HG03108 (cell line): Measurements from ENCODE around the gene PPP1R13L.
"Not testable (repeated sequence)": the region's sequence is repeated elsewhere in the genome, so short reads cannot be mapped to it uniquely, and the experiment has no call there.

Experiments used
- ATAC-seq: cut with Tn5 transposase; IDR thresholded peaks from one replicate; pipeline ENCODE4 v1.9.1; 2021; ENCODE audit warnings: moderate library complexity; ENCODE audit not compliant: unreplicated experiment

PPP1R13L gene

GRCh38 chr19:45347570-45348366 lies 57.1 kb downstream of the PPP1R13L start:
- ATAC-seq = no peak

DNA sequence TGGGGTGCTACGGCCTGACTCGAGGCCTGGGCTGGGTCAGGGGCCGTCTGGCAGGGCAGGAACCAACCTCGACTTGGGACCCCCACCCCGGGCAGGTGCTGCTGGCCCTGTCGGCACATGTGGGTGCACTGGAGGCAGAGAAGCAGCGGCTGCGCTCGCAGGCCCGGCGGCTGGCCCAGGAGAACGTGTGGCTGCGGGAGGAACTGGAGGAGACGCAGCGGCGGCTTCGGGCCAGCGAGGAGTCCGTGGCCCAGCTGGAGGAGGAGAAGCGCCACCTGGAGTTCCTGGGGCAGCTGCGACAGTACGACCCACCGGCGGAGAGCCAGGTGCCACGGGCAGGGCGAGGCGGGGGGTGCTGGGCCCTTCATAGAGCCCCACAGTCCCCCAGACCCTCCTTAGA lies 58.4 kb downstream of the PPP1R13L start:
- no peak for ATAC-seq

DNA sequence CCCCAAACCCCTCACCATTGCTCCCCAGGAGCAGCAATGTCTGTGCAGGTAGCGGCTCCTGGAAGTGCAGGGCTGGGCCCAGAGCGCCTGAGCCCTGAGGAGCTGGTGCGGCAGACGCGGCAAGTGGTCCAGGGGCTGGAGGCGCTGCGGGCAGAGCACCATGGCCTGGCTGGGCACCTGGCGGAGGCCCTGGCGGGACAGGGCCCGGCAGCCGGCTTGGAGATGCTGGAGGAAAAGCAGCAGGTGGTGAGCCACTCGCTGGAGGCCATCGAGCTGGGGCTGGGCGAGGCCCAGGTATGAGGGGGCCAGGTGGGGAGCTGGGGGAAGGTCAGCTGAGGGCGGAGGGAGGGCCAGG lies 59.4 kb downstream of the PPP1R13L start:
- ATAC-seq = no peak

GRCh38 chr19:45344621-45345505 lies 60.0 kb downstream of the PPP1R13L start:
- no peak for ATAC-seq

DNA sequence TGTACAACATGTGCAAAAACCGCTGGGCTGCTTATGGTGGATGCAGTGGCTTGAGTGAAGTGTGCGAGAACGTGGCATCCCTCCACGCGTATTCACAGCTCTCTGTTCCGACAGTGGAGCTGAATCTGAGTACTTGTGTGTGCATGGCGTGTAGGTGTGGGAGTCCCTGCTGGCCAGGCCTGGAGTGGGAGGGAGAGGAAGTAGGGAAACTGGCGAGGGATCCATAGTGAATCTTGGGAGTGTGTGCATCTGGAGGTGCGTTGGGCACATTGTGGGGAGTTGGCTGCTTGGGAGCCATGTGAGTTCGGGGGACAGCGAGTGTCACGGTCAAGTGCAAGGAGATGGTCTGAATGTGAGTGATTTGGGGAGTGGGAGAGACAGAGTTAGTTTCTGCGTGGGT lies 62.0 kb downstream of the PPP1R13L start:
- ATAC-seq = no peak

DNA sequence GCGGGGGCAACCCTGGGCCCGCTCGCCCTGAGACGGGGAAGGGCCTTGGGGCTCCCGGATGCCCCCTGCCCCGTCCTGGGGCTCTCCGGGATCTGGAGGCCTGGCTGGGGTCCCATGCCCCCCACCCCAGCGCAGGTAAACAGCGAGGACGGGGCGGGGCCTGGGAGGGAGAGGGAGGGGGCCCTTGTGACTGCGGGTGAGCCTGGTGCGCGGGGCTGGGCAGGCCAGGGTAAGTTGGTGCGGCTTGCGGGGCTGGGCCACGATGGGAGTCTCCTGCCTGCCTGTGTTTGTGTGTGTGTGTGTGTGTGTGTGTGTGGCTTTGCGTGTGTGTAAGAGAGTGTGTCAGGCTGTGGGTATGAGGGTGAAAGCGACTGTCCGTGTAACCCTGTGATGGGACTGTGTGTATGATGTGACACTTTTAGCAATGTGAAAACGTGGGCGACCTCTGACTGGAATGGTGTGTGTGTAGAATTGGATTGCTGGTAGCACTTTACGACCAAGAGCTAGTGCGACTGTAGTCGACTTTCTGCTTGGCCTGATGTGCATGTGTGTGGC lies 63.9 kb downstream of the PPP1R13L start:
- ATAC-seq = no peak

- no peak for ATAC-seq
Observed at GRCh38 chr19:45340232-45340898, 64.5 kb downstream of the PPP1R13L start, which contains the start of gene KLC3. KLC3 (plus strand) TSS chr19:45340750; CDS start chr19:45345542, 4,792 bp downstream.

- ATAC-seq = no peak
Observed at GRCh38 chr19:45339629-45340028, 65.2 kb downstream of the PPP1R13L start.

GRCh38 chr19:45336696-45337251 lies 68.1 kb downstream of the PPP1R13L start:
- no peak for ATAC-seq

- not testable (repeated sequence) for ATAC-seq
Observed at GRCh38 chr19:45334881-45335280, 70.0 kb downstream of the PPP1R13L start.

DNA sequence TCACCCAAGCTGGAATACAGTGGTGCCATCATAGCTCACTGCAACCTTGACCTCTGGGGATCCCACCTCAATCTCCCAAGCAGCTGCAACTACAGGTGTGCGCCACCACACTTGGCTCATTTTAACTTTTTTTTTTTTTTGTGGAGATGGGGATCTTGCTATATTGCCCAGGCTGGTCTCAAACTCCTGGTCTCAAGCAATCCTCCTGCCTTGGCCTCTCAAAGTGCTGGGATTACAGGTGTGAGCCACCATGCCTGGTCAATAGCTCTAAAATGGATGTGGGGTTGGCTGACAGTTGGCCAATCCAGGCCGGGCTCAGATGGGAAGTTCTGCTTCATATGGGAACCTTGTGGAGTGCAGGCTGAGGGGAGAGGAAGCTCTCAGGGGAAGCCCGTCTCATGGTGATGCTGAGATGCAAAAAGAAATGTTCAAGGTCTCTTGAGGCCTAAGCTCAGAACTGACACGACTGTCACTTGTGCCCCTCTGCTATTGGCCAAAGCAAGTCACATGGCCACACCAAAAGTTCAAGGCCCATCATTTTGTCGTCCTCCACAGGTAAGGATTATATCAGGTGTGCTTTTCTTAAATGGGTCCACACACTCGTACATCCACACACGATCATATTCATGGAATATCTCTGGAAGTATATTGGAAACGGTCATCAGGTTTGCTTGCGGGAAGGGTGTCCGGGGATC lies 71.1 kb downstream of the PPP1R13L start:
- ATAC-seq = no peak

DNA sequence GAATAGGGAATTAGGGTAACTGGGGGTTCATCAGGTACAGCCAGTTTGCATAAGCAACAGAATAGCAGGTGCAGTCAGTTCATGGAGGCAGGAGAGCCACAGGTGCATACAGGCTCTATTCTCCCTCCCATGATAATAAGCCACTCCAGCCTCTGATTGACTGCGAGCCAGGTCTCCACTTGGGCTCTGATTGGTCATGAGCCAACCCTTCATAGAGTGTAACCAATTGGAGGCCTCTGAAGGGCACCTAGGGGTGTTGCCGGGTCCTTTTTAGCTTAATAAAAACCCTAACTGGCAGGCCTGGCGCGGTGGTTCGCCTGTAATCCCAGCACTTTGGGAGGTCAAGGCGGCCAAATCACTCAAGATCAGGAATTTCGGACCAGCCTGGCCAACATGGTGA lies 73.5 kb downstream of the PPP1R13L start:
- no peak for ATAC-seq
